ENCODE data around the gene MYBL2.

MYBL2 gene

DNA sequence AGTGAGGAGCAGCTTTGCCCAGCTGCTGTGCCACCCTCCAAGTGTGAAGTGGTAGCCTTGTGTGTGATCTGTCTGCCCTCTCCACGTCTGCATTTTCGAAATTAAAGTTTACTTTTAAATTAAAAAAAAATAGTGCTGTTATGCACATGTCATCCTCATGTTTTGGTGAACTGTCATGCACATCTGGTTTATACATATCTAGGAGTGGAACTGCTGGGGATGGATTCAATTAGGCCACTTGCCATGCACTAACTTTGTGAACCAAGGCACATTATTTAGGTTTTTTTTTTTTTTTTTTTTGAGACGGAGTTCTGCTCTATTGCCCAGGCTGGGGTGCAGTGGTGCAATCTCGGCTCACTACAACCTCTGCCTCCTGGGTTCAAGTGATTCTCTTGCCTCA, 56.3 kb downstream of the MYBL2 start:
- DNase-seq (ENCODE audit: low spot score) = no peak

DNA sequence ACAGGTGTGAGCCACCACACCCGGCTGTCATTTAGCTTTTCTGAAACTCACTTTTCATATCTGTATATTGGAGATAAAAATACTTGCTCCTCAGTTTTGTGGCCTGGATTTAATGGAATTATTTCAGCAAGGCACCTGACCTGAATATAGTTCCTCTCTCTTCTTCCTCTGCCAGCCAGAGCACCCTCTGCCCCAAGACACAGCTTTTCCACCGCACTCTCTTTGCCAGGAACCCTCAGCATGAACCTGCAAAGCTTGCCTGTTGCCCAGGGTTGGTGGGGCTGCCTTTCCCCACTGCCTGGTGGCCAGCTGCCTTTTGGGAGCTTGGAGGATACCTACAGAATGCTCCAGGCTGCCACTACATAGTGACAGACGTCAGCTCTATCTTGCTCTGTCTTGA, 56.8 kb downstream of the MYBL2 start:
- DNase-seq (ENCODE audit: low spot score) = no peak

DNA sequence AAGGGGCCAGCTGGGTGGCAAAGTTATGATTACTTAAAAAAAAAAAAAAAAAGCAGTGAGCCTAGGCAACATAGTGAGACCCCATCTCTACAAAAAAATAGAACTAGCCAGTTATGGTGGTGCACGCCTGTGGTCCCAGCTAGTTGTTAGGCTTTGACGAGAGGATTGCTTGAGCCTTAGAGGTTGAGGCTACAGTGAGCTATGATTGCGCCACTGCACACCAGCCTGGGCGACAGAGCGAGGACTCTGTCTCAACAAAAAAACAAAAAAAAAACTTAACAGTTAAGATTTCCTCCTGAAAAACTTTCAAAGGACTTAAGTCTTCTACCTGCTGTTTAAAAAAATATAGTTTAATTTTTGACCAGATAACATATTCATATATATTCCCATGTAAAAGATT, 57.5 kb downstream of the MYBL2 start:
- no peak for DNase-seq (ENCODE audit: low spot score)

DNA sequence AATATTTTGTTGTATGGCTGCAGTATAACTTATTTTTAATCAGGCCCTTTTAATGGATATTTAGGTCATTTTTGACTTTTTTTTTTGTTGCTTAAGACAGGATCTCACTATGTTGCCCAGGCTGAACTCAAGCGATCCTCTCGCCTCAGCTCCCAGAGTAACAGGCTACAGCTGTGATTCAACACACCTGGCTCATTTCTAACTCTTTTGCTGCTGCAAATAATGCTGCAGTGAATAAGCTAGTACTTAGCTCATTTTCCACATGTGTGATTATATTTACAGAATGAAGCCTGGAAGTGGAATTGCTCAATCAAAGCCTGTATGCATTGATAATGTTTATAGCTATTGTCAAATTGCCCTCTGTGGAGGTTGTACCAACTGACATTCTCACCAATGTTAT, 58.8 kb downstream of the MYBL2 start:
- no peak for DNase-seq (ENCODE audit: low spot score)

DNA sequence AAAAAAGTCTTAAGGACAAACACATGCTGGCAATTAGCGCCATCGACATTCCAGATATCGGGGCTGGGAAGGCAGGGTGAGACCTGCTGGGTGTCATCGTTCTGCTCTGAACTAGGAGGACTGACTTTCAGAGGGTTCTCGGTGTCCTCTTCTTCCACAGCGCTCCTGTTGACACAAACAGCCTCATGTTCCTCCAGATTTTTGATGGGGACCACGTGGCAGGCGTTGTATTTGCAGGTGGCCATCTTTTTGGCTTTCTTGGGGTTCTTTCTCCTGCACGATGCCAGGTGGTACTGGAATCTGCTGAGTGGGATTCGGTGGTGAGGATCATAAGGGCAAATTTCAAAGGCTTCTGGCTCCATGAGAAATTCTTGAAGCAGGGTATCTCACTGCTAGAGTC, 59.4 kb downstream of the MYBL2 start:
- no peak for DNase-seq (ENCODE audit: low spot score)

DNA sequence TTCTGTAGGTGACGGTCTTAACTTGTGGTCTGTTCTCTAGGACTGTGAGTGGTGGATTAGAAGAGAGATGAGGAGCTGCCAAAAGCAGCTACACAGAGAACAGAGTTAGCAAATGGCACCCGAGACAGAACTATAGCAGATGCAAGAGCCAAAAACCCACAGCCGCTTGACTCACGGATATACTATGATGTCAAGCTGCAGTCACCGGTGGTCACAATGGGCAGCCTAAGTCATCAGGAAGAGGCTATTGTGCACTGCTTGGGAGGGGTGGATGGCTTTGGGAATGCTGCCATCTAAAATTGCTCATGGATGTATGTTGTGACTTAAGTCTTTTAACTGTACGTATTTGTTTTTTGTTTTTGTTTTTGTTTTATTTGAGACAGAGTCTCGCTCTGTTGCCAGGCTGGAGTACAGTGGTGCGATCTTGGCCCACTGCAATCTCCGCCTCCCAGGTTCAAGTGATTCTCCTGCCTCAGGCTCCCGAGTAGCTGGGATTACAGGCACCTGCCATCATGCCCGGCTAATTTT, 60.0 kb downstream of the MYBL2 start, which contains the start of gene GTSF1L:
Gene GTSF1L, minus strand, starts transcription at position 192 of the 528 bp plus-strand sequence. CDS start 308 bp downstream, outside the sequence.
- DNase-seq (ENCODE audit: low spot score) = peak; percentile 73

DNA sequence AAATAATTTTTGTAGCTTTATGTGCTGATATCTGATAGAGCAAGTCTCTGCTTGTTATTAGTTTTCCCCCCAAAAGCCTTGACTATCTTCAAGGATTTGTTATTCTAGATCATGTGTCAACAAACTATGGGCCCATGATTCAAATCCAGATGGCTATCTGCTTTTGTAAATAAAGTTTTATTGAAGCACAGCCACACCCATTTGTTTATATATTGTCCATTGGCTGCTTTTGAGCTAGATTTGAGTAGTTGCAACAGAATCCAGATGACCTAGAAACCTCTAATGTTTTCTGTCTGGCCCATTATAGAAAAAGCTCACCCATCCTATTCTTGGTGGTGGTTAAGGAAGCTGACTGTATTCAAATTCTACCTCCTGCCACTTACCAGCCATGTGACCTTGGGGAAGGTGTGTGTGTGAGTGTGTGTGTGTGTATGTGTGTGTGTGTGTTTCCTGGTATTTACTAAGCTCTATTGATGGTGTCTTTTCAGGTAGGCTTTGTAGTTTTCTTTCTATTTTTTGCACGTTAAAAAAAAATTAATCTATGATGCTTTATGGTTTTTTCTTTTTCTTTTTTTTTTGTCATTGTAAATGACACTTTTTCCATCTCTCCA, 61.2 kb downstream of the MYBL2 start:
- DNase-seq (ENCODE audit: low spot score) = no peak

DNA sequence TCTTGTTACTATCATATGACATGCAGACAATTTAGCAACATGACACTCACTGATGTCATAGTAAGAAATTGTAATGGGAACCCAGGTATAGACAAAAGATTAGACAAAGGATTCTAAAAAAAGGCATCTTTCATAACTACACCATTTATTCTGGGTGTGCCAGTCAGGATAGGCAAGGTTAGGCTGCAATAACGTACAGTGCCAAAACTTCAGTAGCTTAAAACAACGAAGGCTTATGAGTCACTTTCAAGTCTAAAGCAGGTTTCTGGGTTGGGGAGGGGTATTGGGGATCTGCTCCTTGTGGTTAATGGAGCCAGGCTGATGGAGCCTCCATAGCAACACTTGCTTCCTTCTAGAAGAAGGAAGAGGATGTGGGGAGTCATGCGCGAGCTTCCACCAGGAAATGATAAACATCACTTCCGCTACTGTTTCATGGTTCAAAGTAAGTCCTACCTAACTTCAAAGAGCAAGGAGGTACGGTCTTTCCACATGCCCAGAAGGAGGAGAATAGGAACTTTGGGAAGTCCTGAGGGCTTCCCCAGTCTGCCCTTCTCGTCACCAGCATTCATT, 61.9 kb downstream of the MYBL2 start:
- DNase-seq (ENCODE audit: low spot score) = no peak

DNA sequence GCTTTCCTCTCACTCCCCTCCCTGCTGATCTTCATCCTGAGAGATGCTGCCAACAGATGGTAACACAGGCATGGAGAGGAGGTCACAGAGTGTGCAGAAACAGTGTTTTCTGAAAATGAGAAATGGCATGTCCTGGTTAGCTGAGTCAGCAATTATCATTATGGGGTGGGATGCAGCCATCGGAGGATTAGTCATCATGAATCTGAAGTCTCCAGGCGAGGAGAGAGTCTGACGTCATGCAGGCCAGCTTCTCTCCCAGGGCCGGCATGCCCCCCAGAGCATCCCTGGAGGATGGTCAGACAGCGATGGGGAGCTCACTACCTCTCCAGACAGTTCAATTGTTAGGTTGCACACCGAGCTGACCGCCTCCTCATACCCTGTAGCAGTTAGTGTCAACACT, 64.6 kb downstream of the MYBL2 start:
- peak; percentile 48 for DNase-seq (ENCODE audit: low spot score)

DNA sequence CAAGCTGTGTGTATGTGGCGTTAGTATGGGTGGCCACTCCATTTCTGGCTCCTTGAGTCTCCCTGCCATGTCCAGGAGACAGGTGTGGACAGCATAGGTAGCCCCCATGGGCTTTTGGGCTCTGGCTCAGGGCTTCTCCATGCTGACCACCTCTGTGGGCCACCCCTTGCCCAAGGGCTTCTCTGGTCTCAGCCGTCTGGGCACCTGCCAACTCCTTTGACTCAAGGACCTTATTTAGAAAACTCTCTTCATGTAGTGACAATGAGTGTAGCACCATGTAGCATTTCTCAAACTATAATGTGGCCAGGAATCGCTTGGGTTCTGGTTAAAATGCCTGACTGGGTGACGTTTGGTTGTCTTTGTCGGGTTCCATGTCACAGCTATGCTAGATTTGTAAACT, 65.0 kb downstream of the MYBL2 start:
- no peak for DNase-seq (ENCODE audit: low spot score)

DNA sequence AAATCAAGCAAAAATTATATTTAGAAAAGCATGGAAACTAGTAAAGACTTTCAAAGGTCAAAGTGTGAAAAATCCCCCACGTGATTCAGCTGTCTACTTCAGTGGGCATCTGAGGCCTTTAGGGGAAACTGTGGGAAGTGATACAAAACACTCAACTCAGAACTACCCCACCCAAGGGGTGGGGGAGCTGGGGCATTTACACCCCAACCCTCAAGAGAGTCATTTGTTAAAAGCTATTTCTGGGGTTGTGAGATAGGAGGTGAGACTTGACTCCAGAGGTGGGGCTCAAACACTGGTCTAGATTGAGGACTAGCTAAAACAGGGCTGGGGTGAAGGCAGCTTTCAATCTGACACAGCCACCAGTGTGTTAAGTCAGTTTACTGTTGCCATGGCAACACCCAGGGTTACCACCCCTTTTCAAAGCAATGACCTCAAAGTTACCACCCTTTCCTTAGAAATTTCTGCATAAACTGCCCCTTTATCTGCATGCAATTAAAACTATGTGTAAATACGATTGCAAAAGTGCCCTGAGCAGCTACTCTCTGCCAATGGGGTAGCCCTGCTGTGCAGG, 69.8 kb downstream of the MYBL2 start:
- DNase-seq (ENCODE audit: low spot score) = peak; percentile 28

DNA sequence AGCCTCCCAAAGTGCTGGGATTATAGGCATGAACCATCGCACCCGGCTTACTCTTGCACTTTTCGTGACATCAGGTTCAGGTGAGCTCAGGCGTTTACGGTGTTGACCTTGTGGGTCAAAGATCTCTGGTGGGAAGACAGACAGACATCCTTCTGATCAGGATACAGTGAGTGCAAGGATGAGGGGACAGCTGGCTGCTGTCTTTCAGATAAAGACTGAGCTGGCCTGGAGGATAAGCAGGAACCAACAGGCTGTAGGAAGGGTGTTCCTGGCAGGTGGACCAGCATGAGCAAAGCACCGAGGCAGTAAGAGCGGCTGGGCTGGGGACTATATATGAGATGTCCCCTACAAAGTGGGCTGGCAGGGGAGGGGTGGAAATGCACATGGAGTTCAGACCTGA, 71.0 kb downstream of the MYBL2 start:
- no peak for DNase-seq (ENCODE audit: low spot score)

DNA sequence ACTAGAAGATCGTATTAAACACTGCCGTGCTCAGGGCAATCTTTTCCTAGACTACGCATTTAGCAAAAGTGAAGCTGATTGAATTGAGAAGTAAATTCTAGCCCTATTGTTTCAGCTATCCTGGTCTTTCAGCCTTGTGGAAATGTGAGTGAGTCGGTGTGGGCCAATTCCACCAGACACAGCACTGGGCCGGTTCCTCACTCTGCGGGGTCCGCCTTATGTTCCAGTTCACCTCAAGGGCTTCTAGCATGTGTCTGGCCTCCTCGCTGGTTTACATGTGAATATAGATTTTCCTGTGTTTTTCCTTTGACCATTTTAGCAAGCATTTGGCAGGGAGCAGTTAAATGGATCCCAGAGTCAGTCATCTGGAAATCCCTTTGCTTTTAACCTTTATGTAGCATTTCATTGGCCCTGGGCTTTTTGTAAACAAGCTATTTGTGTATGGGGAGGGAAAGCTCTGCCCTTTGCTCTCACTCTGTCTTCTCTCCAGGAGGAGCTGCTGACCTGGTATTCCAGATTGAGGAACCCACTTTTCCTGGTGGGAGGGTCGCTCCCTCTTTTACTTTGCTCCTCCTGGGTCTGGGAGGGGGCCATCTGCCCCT, 72.3 kb downstream of the MYBL2 start:
- DNase-seq (ENCODE audit: low spot score) = no peak

DNA sequence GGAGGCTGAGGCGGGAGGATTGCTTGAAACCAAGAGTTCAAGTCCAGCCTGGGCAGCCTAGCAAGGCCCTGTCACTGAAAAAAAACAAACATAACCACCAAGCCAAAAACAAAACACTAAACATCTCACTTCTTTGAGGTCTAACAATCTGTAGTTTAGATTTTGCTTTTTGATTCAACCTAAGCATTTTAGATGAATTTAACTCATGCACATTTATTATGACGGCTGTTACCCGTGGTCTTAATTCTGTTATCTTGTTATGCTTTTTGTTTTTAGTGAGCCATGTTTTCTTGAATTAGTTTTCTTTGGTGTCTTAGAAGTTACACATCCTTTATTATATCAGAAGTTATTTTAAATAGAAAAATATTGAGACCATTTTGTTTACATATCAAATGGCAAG, 73.7 kb downstream of the MYBL2 start:
- DNase-seq (ENCODE audit: low spot score) = no peak

DNA sequence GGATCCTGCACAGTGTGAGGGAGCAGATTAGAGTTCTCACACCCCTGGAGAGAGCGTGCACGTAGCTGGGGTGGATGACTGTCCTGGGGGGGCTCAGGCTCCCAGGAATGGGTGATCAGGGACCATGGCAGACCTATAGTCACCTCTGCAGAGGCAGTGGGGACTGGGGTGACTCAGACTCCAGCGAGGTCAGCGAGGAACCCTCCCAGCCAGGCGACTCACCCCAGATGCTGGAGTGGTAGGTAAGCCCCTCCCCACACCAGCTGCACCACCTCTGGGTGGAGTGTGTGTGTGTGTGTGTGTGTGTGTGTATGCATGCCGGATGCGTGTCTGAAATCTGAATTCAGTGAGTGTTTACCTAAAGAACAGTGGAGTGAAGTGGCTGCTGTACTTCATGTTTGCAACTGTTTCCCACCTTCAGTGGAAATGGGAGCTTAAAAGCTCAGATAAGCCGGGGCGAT, 77.3 kb downstream of the MYBL2 start:
- DNase-seq (ENCODE audit: low spot score) = no peak

DNA sequence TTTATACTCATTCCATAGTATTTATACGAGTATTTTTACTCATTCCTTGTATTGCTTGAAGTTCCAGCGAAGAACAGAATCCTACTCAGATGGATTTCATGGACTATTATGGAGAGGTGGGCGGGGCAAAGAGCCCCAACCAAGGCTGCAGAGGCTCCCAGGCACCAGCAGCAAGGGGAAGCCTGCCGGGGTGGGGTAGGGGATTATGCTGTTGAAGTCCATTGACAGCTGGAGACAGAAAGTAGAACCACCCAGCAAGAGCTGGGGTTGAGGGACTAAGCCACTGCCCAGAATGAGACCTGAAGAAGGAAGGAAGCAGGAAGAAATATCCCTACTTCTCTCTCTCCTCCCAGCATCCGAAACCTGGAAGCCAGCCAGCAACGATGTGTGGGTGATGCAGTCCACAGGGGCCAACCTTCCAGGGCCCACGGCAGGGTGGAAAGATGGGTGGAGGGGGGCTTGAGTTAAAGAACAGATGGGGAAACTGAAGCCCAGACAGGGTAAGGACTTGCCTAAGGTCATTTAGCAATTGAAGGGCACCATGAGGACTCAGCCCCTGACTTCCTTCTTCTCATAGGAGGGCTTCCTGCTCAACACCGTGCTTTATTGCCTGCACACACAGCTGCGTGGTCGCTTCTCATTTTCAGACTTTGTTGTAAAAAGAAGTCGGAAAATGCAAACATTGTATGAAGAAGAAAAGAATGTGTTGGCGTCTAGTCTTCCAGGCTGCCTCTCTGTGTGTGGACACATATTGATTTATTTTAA, 78.2 kb downstream of the MYBL2 start:
- DNase-seq (ENCODE audit: low spot score) = no peak

DNA sequence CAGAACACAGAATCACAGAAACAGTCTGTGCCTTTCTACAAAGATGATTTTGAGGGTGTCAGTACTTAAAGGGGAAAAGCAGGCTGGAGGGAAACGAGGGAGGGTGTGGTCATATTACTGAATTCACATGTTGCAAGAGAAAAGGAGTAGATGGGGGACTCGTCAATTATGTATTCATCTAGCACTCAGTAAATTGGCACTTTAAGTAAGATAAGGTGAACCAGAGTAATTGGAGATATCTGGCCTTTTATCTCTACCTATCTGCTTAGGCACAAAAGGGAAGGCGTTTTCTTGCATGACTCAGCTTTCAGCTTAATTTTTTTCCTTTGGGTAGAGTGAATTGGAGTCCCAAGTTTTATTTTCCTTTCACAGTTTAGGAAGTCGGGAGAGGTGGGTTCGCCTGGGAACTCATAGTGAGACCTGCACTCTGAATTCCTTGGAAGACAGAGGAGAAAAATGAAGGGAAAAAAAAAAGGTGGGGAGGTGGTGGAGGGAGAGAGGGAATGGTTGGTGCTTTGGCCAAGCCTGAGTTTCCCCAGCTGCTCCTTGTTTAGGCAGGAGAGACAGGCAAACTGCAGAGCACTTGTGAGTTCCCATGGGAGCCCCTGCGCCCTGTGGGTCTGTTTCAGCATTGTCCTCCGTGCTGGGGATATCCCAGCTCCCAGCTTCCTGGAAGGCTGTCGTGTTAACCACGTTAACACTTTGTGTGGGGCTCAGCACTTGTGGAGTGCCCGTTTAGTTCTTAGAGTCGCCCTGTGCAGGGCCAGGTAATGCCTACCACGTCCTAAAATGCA, 79.6 kb downstream of the MYBL2 start:
- no peak for DNase-seq (ENCODE audit: low spot score)

DNA sequence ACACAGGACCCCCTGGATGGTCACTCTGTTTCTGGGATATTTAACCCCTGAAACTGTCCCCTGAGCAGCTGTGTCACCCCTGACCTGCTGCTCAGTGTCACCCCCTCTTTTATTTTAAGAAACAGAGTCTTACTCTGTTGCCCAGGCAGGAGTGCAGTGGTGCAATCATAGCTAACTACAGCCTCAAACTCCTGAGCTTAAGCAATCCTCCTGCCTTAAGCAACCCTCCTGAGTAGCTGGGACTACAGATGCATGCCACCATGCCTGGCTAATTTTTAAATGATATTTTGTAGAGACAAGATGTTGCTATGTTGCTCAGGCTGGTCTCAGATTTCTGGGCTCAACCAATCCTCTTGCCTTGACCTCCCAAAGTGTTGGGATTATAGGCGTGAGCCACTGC, 81.4 kb downstream of the MYBL2 start:
- DNase-seq (ENCODE audit: low spot score) = no peak

DNA sequence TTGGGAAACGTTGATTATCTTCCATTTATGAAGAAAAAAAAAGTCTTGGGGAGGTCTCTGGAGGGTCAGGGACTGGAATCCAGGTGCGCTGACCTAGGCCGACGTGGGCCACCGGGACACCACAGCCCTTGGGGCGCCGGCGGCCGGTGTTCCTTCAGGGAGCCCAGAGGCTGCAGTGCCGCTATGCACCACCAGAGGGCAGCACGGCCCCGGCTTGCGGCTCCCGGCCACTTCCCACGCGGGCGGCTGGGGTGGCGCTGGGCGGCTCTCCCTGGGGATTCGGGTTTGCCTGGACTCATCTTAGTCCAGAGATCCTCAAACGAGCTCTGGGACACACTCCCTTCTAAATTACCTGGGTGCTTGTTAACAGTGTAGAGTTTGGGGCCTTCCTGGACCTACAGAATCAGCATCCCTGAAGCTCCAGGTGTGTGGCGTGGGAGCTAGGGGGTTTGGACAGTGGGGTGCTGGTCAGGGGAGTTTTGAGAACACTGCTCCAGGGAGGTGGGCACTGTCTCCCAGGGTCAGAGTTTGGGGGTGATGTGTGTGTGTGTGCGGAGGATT, 82.9 kb downstream of the MYBL2 start:
- DNase-seq (ENCODE audit: low spot score) = peak; percentile 55

DNA sequence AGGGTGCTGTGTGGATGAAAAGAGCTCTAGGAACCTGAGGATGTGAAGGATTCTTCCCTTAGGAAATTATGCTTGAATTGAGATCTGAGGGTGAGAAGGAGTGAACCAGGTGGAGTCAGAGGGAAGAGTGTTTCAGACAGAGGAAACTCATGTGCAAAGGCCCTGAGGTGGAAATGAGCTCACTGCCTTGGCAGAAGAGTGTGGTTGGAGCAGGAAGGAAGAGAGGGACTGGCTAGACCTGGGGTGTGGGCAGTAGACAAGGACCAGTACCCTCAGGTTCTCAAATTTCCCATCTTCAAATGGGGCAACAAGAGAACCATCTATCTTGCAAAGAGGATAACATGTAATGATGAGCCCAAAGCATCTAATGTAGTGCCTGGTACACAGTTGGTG, 83.9 kb downstream of the MYBL2 start:
- DNase-seq (ENCODE audit: low spot score) = no peak
